ENCODE measurements around the gene VEGFB. TPM values are rescaled to one million over a fixed set of nuclear protein-coding genes. Genes with fewer than 3 reads are reported as not detected.

Gene VEGFB
- total and polyA plus RNA-seq, 2 donors (not counting 1 experiment from before 2014, with no cell fraction given): 25.3 to 27.9 TPM

- TF ChIP-seq EZH2 (IDR thresholded peaks at IDR 0.05; ENCODE audit: low read length, missing control alignments): no peak
- no peak overlapping the region for H3K9ac ChIP-seq (ENCODE audit: insufficient read depth, low read length)
- peaks cover 4% of the 10 kb centered on the region for H3K36me3 ChIP-seq (ENCODE audit: control insufficient read depth, insufficient read depth, low read length)
- H3K4me2 ChIP-seq (ENCODE audit: extremely low read depth, insufficient read depth, low read length): no peak overlapping the region
- H4K20me1 ChIP-seq (ENCODE audit: control insufficient read depth, extremely low read depth, insufficient read depth, low read length): no peaks in the 10 kb centered on the region
- peaks cover 5% of the 10 kb centered on the region for H3K4me1 ChIP-seq (ENCODE audit: control insufficient read depth, extremely low read depth, insufficient read depth, low read length)
- H3K9me3 ChIP-seq (ENCODE audit: control insufficient read depth, insufficient read depth, low read depth, low read length): no peaks in the 10 kb centered on the region
- DNase-seq (ENCODE audit: low read depth in 2 of 2): no peak
- H3K4me3 ChIP-seq (replicated peaks in 1 of 4; ENCODE audit: control extremely low read depth in 1 of 4, insufficient read depth in 1 of 4, low read depth in 3 of 4, low read length in 4 of 4): no peak overlapping the region
- H3K27me3 ChIP-seq (ENCODE audit: control insufficient read depth, insufficient read depth, low read length): no peaks in the 10 kb centered on the region
- no peak overlapping the region for H3K27ac ChIP-seq (ENCODE audit: insufficient read depth, low read length)
- no peak overlapping the region for H2AFZ ChIP-seq (ENCODE audit: low read length)
- peaks cover 2% of the 10 kb centered on the region for H3K79me2 ChIP-seq (ENCODE audit: control insufficient read depth, insufficient read depth, low read length)
These were observed 41.5 kb downstream of the VEGFB start for GRCh38 chr11:64275841-64276240.

GRCh38 chr11:64276653-64277431, 42.5 kb downstream of the VEGFB start:
- Histone ChIP-seq H3K27ac (ENCODE audit: insufficient read depth, low read length) (no peak overlapping the region), H3K9ac (ENCODE audit: insufficient read depth, low read length) (no peak overlapping the region), H3K27me3 (ENCODE audit: control insufficient read depth, insufficient read depth, low read length) (no peaks in the 10 kb centered on the region), H3K36me3 (ENCODE audit: control insufficient read depth, insufficient read depth, low read length) (peaks cover 4% of the 10 kb centered on the region), H3K4me1 (ENCODE audit: control insufficient read depth, extremely low read depth, insufficient read depth, low read length) (peaks cover 2% of the 10 kb centered on the region), H4K20me1 (ENCODE audit: control insufficient read depth, extremely low read depth, insufficient read depth, low read length) (no peaks in the 10 kb centered on the region), H3K79me2 (ENCODE audit: control insufficient read depth, insufficient read depth, low read length) (peaks cover 2% of the 10 kb centered on the region), H2AFZ (ENCODE audit: low read length) (no peak overlapping the region), H3K9me3 (ENCODE audit: control insufficient read depth, insufficient read depth, low read depth, low read length) (no peaks in the 10 kb centered on the region), H3K4me3 (replicated peaks in 1 of 4; ENCODE audit: control extremely low read depth in 1 of 4, insufficient read depth in 1 of 4, low read depth in 3 of 4, low read length in 4 of 4) (no peak overlapping the region), H3K4me2 (ENCODE audit: extremely low read depth, insufficient read depth, low read length) (no peak overlapping the region)
- DNase-seq (ENCODE audit: low read depth in 2 of 2): peak in 1 of 2 donors; percentile 55
- TF ChIP-seq CTCF (conservative IDR thresholded peaks at IDR 0.05 in 1 of 2, IDR thresholded peaks at IDR 0.05 in 1 of 2; ENCODE audit: low read depth in 1 of 2, low read length in 2 of 2) (no peak), EZH2 (IDR thresholded peaks at IDR 0.05; ENCODE audit: low read length, missing control alignments) (no peak)

- no peak overlapping the region for H3K27ac ChIP-seq (ENCODE audit: insufficient read depth, low read length)
- H3K4me2 ChIP-seq (ENCODE audit: extremely low read depth, insufficient read depth, low read length): no peak overlapping the region
- H3K27me3 ChIP-seq (ENCODE audit: control insufficient read depth, insufficient read depth, low read length): no peaks in the 10 kb centered on the region
- no peaks in the 10 kb centered on the region for H3K4me1 ChIP-seq (ENCODE audit: control insufficient read depth, extremely low read depth, insufficient read depth, low read length)
- no peaks in the 10 kb centered on the region for H4K20me1 ChIP-seq (ENCODE audit: control insufficient read depth, extremely low read depth, insufficient read depth, low read length)
- DNase-seq (ENCODE audit: low read depth in 2 of 2): no peak
- H3K4me3 ChIP-seq (replicated peaks in 1 of 4; ENCODE audit: control extremely low read depth in 1 of 4, insufficient read depth in 1 of 4, low read depth in 3 of 4, low read length in 4 of 4): no peak overlapping the region
- H3K9ac ChIP-seq (ENCODE audit: insufficient read depth, low read length): no peak overlapping the region
- TF ChIP-seq CTCF (conservative IDR thresholded peaks at IDR 0.05 in 1 of 2, IDR thresholded peaks at IDR 0.05 in 1 of 2; ENCODE audit: low read depth in 1 of 2, low read length in 2 of 2): no peak
- TF ChIP-seq EZH2 (IDR thresholded peaks at IDR 0.05; ENCODE audit: low read length, missing control alignments): no peak
- H3K36me3 ChIP-seq (ENCODE audit: control insufficient read depth, insufficient read depth, low read length): peaks cover 6% of the 10 kb centered on the region
- no peaks in the 10 kb centered on the region for H3K9me3 ChIP-seq (ENCODE audit: control insufficient read depth, insufficient read depth, low read depth, low read length)
- H2AFZ ChIP-seq (ENCODE audit: low read length): no peak overlapping the region
- peaks cover 3% of the 10 kb centered on the region for H3K79me2 ChIP-seq (ENCODE audit: control insufficient read depth, insufficient read depth, low read length)
These were observed 44.3 kb downstream of the VEGFB start for GRCh38 chr11:64278576-64279190.

All from fibroblast of lung (primary cell).